Forelimb muscle (tissue), 1 donor: ENCODE results near the gene GPR107. TPM values are rescaled to one million over a fixed set of nuclear protein-coding genes. Genes with fewer than 3 reads are reported as not detected.

Source experiments
- DNase-seq: peaks from one replicate; pipeline ENCODE4 v3.0.0-alpha.2; 2013; ENCODE audit warnings: low read depth
- polyA plus RNA-seq: library from polyadenylated mRNA; unstranded; fragments of 120-200 nt; gene quantifications from one replicate; pipeline ENCODE4 v1.2.1, GENCODE V29; 2013; ENCODE audit not compliant: insufficient read length

The GPR107 gene
- polyA plus RNA-seq, 1 donor, result 33.4 TPM

DNA sequence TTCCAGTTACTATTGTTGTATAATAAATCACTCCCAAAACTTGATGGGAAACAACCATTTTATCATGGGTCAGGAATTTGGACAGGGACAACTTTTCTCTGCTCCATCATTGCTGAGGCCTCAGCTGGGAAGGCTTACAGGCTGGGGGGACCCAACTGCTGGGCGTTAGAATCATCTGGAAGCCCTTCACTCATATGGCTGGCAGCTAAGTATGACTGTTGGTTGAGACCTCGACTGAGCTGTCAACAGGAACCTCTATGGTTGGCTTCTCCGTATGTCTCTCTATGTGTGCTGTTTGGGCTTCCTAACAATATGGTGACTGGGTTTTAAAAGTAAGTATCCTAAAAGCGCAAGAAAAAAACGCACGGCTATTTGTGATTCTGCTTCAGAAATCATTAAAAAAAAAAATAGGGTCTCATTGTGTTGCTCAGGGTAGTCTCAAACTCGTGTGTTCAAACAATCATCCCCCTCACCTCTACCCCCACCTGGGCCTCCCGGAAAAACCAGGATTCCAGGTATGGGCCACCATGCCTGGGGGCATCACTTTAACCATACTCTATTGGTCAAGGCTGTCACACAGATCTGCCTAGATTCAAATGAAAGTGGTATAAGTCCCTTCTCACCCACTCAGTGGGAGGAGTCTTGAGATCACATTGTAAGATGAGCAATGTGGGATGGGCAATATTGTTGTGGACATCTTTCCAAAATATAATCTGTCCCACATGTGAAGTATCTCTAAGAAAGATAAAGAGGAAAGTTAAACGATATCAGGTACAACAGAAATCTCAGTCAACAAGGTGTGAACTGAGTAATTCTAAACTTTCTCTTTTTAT, 26.0 kb upstream of the GPR107 start:
- no peak for DNase-seq

DNA sequence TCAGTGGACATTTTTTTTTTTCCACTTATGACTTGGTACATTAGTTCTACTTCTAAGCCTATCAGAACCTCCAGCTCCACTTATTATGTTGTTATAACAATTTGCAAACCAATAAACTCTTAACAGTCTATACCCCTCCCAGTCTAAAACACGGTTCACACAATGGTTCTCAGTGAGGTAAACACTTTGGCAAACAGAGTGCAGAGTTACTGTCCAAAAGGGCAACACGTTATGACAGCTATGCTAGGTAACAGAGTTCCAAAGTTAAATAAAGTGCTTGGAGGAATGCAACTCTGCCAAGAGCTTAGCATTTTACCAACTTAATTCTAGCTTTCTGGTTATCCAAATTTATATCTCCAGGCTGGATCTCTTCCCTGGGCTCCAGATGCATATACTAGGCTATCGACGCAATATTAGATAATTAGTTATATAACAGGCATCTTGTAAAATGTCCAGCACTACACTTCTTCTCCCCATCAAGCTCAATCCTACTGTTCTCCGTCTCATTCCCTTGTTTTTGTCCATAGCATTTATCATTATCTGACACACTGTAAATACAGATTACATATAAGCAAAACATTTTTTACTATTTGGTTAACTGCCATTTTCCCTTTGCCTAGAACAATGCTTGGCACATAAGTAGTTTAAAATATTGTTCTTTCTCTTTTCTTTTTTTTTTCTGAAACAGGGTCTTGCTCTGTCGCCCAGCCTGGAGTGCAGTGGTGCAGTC, 25.0 kb upstream of the GPR107 start:
- DNase-seq, result no peak

DNA sequence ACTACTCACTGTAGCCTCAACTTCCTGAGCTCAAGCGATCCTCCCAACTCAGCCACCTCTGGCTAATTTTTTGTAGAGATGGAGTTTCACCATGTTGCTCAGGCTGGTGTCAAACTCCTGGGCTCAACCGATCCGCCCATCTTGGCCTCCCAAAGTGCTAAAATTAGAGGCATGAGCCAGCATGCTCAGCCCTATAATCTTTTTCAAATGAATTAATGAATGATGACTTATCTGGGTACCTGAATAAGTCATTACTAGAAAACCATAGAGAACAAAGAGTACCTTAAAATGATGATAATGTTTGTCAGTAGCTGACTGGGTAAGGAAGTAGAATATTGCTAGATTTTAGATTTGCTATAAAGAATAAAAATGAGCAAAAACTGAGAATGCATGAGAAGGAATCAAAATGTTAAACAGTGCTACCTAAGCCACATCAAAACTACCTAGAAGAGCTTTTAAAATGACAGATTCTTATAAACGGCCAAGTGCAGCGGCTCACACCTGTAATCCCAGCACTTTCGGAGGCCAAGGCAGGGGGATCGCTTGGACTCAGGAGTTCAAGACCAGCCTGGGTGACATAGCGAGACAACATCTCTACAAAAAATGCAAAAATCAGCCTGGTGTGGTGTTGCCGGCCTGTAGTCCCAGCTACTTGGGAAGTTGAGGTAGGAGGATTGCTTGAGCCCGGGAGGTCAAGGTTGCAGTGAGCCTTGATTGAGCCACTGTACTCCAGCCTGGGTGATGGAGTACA, 24.3 kb upstream of the GPR107 start:
- DNase-seq, result no peak

DNA sequence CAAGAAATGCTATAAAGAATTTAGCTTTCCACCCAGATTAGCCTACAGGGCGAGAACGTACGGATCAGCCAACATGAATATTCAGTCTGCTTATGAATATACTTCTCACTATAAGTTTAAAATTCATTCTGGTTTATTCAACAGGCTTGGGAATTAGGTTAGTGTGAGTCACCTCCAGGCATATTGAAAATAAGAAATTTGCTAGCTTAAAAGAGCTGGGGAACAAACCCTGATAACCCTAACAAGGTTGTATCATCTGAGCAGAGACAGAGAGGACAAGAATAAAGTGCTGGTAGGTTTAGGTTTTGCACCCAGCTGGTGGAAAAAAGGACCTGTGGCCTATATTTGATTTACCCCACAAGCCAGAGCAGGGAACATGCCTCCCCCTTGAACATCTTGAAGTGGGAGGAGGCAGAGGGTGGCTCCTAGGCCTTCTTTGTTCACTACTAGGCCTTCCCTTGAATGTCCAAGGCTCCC, 23.0 kb upstream of the GPR107 start:
- no peak for DNase-seq

DNA sequence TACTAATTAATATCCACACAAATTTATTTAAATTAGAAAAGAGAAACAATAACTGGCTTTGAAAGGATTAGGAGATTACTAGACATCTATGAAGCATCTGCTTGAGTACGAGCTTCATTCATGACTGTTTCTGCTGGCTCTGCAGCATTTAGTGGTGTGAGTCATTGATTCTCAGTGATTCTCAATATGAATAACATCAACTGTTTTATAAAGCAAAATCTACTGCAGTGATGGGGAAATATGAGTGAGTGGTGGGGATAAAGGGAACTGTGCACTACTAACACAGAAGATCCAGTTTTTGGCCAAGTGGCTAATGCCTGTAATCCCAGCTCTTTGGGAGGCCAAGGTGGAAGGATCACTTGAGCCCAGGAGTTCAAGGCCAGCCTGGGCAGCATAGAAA, 19.1 kb upstream of the GPR107 start:
- DNase-seq, result no peak

DNA sequence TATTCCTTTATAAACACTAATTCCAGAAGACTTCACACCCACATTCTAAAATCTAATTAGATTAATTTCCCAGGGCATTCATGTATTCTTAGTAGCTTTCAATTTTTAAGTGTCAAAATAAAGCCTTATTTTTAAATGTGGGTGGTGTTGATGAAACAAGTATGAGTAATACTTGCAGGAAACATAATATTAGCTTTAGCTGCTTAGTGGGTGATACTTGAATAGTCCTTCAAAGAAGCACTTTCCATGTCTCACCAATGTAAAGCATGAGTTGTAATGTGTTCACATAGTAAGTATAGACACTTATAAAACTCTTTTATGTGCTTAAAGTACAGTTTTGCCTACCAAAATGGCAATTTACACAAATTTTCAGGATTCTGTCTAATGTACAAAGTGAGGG, 17.6 kb upstream of the GPR107 start:
- no peak for DNase-seq

DNA sequence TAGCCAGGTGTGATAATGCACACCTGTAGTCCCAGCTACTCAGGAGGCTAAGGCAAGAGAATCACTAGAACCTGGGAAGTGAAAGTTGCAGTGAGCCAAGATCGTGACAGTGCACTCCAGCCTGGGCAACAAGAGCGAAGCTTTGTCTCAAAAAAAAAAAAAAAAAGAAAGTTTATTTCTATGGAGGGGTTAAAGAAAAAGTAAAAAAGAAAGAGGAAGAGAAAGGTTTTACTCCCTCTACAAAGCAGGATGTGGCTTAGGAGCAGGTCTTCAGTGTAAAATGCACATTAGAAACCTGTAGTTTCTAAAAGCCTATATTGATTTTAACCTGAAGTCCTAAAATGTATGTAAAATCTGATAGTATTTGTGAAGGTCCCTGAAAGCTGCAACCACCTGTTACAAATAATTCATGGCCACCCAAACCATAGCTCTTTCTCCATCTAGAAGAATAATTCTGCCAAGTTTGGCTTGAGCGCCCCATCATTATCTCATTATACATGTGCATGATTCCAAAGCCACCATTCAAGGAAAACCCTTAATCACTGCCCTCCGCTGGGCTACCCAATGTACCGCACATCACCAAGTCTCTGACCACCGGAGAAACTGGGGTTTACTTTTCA, 14.1 kb upstream of the GPR107 start:
- no peak for DNase-seq

DNA sequence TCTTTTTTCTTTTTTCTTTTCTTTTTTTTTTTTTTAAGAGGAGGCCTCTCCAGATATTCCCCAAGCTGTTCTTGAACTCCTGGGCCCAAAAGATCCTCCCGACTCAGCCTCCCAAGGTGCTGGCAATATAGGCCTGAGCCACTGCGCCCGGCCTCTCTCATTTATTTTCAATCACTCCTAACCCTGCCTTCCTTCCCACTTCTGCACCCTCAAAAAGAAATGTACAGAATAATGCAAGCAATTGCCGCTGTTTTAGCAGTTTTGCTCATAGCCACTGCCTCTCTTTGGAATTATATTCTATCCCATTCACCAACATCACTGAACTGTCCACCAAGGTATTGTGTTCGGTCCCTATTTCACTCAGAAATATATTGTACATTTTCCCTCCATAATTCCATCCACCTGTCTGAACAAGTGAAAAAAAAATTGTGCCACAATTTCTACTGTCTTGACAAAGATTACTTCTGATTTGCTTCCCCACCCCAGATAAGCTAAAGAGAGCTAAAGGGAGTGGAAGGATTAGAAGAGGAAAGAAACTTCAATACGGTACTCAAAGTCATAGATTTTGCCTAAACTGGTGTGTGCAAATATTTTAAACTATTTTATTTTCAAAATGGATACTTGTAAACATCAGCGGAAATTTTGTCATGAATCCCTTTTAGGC, 12.6 kb upstream of the GPR107 start:
- no peak for DNase-seq

DNA sequence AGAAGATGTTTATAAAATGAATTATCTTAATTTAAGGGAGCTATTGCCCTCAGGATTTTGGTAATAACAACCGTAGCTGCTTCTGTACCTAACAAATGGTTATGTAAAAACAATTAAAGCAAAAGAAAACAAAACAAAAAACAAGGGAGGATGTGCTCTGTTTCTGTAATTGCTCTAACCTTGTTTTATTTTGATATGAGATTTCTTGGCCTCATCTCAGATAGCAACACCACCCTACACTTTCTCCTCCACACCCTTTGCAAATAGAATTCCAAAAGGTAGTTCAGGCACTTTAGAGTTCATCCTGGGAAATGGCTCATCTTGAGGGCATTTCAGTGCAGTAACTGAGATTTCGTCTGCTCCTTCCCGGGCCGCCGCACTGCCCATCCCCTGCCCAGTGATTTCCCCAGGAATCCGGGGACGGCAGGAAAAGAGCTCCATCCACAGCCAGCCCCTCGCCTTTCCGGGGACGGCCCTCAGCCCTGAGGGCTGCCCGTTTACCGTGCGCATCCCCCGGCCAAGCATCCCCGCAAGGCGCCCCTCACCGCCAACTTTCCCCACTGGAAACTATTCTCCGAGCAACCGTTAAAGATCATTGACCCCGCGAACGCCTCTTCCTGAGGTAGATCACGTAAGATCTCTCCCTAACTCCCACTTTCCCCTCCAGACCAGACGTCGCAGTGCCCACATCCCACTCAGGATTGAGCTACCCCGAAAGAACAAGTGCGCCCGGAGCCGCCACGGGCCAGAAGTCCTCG, 11.9 kb upstream of the GPR107 start:
- DNase-seq, result no peak

DNA sequence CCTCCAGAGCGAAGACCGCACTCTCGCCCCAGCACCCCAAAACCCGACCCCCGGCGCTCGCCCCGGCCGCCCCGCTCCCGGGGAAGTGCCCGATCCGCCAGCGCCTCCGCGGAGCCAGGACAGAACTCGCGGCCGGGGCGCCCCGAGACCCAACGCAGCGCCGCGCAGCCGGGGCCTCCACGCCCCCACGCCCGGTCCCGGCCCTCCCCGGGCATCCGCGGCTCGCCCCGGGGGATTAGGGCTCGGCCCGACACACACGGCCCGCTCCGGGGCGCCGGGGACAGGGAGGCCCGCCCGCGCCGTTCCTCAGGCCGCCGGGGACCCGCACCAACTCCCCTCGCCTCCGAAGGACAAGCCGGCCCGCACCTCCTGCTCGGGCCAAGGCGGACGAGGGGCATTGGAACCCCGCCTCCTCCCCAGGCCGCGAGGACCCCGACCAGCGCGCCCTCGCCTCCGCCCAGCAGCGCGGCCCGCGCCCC, 11.3 kb upstream of the GPR107 start:
- no peak for DNase-seq

DNA sequence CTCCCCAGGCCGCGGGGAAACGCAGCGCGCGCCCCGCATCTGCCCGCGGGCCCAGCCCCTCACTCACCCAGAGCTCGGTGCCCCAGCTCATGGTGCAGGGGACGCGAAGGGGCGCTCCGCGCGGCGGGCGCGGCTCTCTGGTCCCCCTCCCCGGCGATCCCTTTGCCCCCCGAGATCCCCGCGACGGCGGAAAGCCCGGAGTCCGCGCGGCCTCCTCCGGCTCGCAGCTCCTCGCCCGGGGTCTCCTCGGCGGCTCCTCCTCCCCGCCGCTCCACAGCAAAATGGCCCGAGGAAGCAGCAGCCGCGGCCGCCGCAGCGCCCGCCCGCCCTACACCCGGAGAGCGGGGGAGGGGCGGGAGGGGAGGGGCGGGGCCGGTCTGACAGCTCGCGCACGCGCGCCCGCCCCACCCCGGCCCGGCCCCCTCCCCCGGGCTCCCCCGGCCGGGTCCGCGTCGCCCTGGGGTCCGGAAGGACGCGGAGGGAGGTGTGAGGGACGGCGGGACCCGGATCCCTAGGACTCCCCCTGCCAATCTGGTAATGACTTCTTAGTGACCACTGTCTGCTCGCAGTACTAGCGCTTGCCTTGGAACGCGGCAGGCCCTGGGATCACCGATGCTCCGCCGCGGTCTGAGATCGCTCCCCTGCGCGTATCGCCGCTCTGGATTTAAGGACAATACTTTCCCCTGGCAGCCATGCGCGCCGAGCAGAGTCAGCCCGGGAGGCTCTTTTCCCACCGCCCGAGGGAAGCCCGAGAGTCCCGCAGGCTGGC, 10.6 kb upstream of the GPR107 start, which contains the start of gene FNBP1:
Gene FNBP1 (minus strand): TSS at position 305 of the 769 bp plus-strand sequence. CDS start 214 bp downstream, at position 91.
- no peak for DNase-seq

DNA sequence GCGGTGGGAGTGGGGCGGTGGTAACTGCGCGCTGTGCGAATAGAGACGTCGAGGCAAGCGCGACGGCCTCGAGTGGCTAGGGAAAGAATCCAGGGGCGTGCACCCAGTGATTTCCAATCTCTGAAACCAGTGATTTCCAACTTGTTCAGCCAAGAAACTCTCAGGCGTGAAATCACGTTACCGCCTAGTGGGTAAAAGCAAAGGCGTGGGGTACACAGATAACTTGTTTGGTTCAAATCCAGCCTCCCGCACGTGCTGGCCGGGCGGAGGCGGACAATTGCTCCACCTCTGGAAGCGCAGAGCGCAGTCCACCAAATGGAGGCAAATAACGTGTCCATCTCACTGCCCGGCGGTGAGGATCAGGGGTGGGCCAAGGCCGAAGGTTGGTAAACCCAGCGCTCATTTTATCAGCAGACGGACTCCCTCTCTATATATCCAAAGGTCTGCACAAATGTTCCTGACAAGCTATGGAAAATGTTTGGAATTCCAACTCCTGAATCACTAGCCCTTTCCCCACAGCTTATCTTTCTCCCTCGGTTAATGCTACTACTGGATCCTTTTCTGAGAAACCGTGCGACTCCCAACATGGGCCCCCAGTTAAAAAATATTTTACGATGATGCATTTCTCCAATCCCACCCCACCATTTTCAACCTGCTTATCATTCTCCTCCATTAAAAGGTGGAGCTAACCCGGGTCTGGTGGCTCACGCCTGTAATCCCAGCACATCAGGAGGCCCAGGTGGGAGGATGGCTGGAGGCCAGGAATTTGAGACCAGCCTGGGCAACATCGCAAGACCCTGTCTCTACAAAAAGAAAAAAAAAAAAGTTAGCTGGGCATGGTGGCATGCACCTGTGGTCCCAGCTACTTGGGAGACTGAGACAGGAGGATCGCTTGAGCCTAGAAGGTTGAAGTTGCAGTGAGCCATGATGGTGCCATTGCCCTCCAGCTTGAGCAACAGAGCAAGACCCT, 9.8 kb upstream of the GPR107 start:
- DNase-seq, result no peak

DNA sequence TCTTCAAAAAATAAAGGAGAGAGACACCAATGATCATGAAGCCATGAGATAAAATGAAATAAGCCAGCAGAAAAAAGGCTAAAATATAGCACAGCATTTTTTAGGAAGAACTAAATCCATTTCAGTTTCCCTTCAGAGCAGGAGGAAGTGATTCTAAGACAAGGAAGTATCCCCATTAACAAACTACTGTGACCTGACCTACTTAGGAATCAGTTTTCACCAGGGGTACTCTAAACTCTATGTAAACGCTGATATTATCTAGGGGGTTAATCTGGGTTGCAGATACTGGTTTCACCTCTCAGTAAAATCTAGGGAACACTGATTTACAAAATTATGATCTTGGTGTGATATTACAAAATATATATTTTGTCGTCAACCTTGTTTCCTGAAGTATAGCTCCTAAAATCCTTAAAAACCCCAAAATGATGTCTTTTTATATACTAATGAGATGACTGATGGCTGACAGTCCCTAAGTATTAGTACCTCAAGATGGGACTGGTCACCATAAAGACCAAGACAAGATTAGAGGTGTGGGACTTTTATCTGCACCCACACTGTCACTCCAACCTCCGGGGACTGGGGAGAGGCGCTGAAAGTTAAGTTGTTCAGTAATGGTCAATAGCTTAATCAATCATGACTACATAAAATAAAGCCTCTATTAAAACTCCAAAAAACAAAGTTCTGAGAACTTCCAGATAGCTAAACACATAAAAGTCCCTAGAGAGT, 7.8 kb upstream of the GPR107 start:
- DNase-seq, result no peak

DNA sequence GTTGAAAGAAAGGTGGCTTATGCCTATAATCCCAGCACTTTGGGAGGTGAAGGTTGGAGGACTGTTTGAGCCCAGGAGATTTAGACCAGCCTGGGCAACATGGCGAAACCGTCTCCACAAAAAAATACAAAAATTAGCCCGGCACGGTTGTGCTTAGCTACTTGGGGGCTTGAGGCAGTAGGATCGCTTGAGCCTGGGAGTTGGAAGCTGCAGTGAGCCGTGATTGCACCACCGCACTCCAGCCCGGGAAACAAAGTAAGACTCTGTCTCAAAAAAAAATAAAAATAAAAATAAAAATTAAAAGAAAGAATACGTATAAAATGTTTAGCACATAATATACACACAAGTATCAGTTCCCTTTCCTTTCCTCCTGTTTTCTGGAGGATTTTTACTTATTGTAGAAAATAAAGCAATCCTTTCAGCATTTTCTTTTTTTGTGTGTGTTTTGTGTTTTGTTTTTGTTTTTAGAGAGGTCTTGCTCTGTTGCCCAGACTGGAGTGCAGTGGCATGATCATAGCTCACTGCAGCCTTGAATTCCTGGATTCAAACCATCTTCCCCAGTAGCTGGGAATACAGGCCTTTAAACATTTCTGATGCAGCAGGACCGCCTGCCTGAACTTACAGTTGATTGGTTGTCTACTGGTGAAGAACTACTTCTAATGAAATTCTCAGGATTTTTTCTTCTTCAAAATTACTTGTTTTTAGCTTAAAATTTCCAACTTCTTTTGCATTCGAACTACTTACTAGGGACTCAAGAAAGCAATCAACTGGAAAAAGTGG, 4.1 kb upstream of the GPR107 start:
- DNase-seq, result no peak

DNA sequence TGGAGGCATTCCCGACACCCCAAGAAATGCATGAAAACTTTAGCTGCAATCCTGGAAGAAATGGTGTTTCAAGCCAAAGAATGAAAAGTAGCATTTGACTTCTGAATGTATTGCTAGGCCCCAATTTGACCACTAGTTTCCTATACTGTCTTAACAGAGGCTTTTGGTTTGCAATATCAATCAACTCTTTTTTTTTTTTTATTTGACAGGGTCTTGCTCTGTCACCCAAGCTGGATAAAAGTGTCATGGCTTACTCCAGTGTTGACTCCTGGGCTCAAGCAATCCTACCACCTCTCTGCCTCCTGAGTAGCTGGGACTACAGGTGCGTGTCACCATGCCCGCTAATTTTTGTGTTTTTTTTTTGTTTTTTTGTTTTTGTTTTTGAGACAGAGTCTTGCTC, 3.2 kb upstream of the GPR107 start:
- DNase-seq, result no peak

DNA sequence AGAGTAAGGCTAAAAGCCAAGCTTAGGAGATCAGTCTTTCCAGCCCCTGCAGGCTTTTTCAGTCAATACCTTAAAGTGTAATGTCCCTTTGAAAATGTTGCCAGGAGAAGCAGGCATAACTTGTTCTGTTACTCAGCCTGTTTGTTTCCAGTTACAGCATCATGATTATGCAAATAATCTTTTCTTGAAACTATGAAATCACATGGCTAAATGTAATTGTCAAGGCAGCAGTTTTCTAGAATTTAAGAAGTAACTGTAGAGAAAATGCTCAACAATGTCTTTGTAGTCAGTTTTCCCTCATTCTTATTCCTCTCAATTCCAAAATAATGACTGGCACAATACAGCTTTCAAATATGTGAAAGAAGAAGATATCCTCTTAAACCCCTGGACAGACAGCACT, 1.9 kb upstream of the GPR107 start:
- DNase-seq, result no peak

DNA sequence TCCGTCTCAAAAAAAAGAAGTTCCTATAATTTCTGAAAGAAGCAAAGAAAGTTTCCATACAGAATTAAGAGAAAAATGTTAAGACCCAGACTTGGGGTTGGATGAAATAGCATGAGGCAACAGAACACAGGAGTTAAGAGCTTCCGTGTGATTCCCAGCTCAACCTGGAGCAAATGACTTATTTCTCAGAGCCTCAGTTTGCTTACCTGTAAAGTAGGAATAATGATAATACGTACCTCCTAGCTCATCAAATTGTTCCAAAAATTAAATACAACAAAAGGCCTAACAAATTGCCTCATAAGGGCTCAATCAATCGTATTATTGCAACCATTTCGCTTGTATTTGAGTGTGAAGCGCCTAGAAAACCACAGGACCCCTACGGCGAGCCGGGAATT, 600 bp upstream of the GPR107 start:
- DNase-seq, result no peak
